UCSD-AML1 (cell line): ENCODE measurements around the gene THRAP3.
"Not testable (repeated sequence)": the region's sequence is repeated elsewhere in the genome, so short reads cannot be mapped to it uniquely, and the experiment has no call there.

Experiments used
- DNase-seq: peaks from one replicate; lab custom pipeline; 2025; ENCODE audit not compliant: unreplicated experiment; lab: John Stamatoyannopoulos, UW

THRAP3 gene

GRCh38 chr1:36204347-36204909, 19.8 kb upstream of the THRAP3 start:
- DNase-seq = no peak

GRCh38 chr1:36206323-36206858, 17.9 kb upstream of the THRAP3 start:
- DNase-seq = no peak

GRCh38 chr1:36207339-36207738, 16.9 kb upstream of the THRAP3 start:
- no peak for DNase-seq

GRCh38 chr1:36208978-36209703, 15.1 kb upstream of the THRAP3 start:
- no peak for DNase-seq

GRCh38 chr1:36211307-36211706, 12.9 kb upstream of the THRAP3 start:
- no peak for DNase-seq

GRCh38 chr1:36211841-36212240, 12.4 kb upstream of the THRAP3 start:
- no peak for DNase-seq

- no peak for DNase-seq
These were observed 11.5 kb upstream of the THRAP3 start for GRCh38 chr1:36212782-36213181.

GRCh38 chr1:36217670-36218069, 6.6 kb upstream of the THRAP3 start:
- DNase-seq = no peak

- DNase-seq = not testable (repeated sequence)
These were observed 2.3 kb upstream of the THRAP3 start for GRCh38 chr1:36221901-36222300.

GRCh38 chr1:36222481-36223380, 1.5 kb upstream of the THRAP3 start:
- no peak for DNase-seq

- no peak for DNase-seq
These were observed 755 bp upstream of the THRAP3 start for GRCh38 chr1:36223381-36223995.

GRCh38 chr1:36224537-36225282, 467 bp downstream of the THRAP3 start:
- peak; percentile 92 for DNase-seq

GRCh38 chr1:36225283-36225899, 1.1 kb downstream of the THRAP3 start:
- DNase-seq = no peak

- DNase-seq = not testable (repeated sequence)
These were observed 6.0 kb downstream of the THRAP3 start for GRCh38 chr1:36230279-36230678.

- DNase-seq = no peak
These were observed 6.9 kb downstream of the THRAP3 start for GRCh38 chr1:36231191-36231590.

- DNase-seq = no peak
These were observed 8.2 kb downstream of the THRAP3 start for GRCh38 chr1:36232212-36233095.

GRCh38 chr1:36236302-36236701, 12.1 kb downstream of the THRAP3 start:
- no peak for DNase-seq

- DNase-seq = no peak
These were observed 14.2 kb downstream of the THRAP3 start for GRCh38 chr1:36238433-36238832.
